ENCODE data around the gene HMG20A.

The HMG20A gene

DNA sequence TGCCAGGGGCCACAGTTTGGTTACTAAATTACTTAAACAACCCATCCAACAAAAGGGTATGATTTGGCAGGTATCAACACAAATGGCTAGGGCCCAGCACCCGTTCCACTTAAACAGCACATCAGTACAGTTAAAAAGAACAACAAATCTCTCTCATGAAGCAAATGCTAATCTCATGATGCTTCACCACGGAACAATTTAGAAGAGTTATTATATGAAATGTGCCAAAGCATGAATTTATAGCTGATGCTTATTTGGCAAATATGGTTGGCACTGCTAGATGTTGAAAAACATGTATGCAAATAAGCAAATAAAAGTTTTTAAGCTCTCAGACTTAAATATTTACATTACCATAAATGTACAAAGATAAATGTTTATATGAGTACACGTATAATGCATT, 3.1 kb upstream of the HMG20A start:
- TF ChIP-seq, protein P1, sequence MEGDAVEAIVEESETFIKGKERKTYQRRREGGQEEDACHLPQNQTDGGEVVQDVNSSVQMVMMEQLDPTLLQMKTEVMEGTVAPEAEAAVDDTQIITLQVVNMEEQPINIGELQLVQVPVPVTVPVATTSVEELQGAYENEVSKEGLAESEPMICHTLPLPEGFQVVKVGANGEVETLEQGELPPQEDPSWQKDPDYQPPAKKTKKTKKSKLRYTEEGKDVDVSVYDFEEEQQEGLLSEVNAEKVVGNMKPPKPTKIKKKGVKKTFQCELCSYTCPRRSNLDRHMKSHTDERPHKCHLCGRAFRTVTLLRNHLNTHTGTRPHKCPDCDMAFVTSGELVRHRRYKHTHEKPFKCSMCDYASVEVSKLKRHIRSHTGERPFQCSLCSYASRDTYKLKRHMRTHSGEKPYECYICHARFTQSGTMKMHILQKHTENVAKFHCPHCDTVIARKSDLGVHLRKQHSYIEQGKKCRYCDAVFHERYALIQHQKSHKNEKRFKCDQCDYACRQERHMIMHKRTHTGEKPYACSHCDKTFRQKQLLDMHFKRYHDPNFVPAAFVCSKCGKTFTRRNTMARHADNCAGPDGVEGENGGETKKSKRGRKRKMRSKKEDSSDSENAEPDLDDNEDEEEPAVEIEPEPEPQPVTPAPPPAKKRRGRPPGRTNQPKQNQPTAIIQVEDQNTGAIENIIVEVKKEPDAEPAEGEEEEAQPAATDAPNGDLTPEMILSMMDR (IDR thresholded peaks at IDR 0.05): no peak

DNA sequence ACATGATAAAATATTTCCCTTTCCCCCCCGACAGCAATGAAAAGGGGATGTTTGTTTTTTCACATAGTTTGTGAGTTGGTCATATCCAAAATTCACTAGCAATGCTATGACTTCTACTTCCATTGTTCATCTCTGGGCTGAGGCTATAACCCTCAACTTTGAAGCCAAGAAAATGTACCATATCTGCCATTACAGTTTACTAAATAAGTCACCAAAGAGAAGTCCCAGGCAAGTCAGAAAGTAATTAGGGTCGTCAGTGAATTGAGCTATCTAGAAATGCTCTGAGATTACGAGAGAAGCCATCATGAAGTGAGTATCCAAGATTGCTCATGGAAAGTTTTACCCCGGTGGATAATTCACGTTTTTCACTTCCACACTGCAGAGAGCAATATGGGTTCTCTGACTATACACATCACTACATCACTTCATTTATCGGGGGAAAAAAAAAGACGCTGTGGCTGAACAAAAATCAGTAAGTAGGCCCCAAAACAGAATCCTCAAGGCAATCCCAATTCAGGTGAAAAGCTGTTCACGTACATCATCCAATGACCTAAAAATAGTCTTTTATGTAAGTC, 2.2 kb upstream of the HMG20A start:
- TF ChIP-seq, protein P1 (IDR thresholded peaks at IDR 0.05): no peak

DNA sequence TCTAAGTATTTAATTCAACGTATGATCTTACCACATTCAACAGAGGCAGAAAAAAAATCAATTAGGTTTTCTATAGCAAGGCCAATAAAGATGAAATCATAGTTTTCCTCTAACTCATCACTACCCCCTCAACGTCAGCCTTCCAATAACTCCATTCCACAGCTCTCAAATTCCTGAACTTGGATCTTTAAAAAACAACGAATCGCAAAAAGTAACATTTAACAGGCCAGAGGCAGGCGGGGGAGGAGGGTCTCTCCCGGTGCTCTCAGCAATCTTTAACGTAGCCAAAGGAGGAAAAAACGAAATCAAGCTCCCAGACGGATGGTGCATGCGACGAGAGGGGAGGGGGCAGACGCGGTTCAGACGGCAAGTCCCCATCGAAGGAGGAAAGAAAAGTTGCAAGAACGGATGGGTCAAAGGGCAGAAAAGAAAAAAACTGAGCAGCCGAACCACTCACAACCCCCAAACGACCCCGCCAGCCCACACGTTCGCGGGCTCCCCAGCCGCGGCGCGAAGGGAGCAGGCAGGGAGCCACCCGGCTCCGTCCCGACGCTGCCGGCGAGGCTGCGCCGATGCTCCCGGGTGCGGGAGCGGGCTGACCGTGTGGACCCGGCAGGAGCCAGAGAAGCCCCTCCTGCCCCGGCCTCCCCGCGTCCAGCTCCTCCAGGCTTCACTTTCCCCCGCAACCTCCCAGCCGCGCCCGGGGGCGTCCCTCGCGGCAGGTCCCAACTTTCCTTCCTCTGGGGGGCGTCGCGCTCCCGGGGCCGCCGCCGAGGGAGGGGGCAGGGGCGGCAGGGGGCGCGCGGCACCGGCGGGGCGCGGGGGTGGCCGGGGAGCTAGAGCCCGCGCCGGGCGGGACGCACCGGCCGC, 1.5 kb upstream of the HMG20A start:
- TF ChIP-seq, protein P1 (IDR thresholded peaks at IDR 0.05): no peak

DNA sequence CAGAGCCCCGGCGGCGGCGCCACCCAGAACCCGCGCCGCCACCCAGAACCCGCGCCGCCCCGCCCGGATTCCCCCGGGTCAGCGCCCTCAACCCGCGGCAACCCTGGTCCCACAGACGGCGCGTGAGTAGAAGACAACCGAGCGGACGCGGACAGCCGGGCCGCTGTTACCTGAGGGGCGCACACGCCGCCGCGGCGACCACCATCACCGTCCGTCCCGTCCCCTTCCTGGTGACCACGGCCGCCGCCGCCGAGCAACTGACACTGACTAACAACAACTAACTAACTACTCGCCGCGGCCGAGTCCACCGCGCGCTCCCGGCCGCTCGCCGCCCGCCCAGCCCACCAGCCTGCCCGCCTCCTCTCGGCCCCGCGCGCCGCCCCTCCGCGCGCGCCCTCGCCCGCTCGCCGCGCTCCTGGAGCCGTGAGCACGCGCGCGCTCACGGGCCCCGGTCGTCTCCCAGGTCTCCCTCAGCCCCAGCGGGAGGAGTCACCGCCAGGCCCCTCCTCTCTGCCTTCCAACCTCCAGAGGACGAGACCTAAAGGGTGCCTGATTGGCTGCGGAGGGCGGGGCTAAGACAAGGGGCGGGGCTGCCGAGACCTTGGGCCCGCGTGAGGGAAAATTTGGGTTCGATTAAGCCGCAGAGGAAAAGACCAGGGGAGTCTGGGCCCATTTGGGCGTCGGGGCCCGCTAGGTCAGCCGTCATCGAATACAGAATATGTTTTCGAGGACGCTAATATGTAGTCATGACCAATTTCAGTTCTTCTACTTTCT, 665 bp upstream of the HMG20A start, which contains the start of gene PEAK1:
TSS of gene PEAK1 (minus strand) at position 269 of the 774 bp plus-strand sequence. CDS start 238,178 bp downstream, outside the sequence.
- TF ChIP-seq, protein P1 (IDR thresholded peaks at IDR 0.05): no peak

DNA sequence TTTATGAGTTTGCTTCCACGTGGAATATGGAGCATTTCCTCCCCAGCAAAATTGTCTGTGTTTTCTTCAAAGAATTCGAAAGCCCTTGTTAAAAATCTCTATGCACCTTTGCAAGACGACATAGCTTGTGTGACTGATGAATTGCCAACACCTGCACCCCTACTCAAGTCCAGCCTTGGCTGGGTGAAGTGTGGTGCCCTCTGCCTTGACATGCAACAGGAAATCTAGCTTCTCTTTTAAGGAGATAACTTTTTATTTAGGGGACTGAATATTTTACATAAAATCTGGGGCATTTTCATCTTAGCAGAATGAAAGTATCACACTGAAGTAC, 647 bp downstream of the HMG20A start:
- TF ChIP-seq, protein P1 (IDR thresholded peaks at IDR 0.05): no peak

DNA sequence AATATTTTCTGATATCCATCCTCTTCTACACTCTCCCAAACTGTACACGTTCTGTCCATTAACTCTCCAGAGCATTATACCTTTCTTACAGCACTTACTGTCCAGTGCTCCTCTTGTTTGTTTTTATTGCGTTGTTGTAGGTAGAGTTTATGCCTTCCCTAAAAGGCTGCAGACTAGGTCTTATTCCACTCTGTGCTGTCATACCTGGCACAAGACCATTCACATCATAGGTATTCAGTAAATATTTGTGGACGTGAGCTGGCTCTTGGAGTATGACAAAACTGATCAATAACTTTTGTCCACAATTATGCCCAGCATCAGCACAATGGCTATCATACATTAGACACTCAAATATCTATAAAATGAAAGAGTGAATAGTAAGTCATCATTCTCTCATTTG, 4.4 kb downstream of the HMG20A start:
- TF ChIP-seq, protein P1 (IDR thresholded peaks at IDR 0.05): no peak

DNA sequence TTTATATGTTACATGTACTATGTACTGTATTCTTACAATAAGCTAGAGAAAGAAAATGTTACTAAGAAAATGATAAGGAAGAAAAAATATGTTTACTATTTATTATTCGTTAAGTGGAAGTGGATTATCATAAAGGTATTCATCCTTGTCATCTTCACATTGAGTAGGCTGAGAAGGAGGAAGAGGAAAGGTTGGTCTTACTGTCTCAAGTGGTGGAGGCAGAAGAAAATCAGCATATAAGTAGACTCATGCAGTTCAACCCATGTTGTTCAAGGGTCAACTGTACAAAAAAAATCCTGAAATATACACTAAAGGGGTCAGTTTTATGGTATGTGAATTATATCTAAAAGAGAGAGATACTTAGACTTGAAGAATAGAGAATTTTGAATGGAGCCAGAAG, 5.7 kb downstream of the HMG20A start:
- TF ChIP-seq, protein P1 (IDR thresholded peaks at IDR 0.05): no peak
